HT1080 (cell line): ENCODE results near the gene JPH4. TPM values are rescaled to one million over a fixed set of nuclear protein-coding genes. Genes with fewer than 3 reads are reported as not detected.

Source experiments
- DNase-seq: peaks from one replicate; pipeline ENCODE4 v3.0.0-alpha.2; 2015; ENCODE audit warnings: low read depth
- total RNA-seq: library from RNA; depleted of rRNA; stranded (reverse); fragments of >200 nt; shearing (Covaris generic); gene quantifications from 2 replicates; pipeline ENCODE4 v1.2.3, GENCODE V29; 2014

JPH4 gene
- total RNA-seq, 1 experiment from 2014 or later: 36.3 TPM

DNA sequence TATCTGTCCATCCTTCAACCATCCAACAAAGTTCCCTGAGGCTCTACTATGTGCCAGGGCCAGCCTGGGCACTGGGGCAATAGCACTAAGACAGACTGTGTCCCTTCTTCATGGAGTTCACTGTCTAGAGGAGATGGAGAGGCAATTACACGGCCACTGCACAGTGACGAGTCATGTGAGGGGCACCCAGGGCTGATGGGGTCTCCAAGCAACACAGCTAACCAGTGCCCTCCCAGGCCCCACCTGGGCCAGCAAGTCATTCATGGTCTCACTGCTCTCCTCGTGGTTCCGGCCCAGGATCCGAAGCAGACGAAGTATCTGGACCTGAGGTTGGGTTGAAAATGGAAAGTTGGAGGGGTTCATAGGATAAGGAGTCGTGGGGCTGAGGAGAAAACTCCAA is 13.7 kb downstream of the JPH4 start:
- no peak for DNase-seq

DNA sequence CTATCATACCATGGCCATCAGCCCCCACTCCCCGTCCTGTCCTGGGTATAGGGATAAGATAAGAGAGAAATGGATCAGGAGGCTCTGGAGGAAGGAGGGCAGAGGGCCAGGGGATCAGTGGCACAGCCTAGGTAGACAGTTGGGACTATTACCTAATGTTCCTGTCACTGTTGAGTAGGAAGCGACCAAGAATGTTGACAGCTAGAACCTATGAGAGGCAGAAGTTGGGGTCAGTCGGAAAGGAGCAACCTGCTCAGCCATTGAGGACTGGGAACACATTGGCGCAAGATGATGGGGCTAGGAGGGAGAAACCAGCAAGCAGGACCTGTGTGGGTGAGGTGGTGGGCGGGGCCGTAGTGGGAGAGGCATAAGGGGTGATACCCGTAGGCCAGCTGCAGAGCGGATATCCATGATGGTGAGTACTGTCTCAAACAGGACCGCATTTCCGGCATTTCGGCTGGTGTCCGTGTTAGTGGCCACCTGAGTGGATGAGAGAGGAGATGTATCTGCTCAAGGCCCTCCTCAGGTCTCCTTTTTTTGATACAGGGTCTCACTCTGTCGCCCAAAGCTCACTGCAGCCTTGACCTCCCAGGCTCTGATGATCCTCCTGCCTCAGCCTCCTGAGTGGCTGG is 14.3 kb downstream of the JPH4 start:
- DNase-seq: no peak

DNA sequence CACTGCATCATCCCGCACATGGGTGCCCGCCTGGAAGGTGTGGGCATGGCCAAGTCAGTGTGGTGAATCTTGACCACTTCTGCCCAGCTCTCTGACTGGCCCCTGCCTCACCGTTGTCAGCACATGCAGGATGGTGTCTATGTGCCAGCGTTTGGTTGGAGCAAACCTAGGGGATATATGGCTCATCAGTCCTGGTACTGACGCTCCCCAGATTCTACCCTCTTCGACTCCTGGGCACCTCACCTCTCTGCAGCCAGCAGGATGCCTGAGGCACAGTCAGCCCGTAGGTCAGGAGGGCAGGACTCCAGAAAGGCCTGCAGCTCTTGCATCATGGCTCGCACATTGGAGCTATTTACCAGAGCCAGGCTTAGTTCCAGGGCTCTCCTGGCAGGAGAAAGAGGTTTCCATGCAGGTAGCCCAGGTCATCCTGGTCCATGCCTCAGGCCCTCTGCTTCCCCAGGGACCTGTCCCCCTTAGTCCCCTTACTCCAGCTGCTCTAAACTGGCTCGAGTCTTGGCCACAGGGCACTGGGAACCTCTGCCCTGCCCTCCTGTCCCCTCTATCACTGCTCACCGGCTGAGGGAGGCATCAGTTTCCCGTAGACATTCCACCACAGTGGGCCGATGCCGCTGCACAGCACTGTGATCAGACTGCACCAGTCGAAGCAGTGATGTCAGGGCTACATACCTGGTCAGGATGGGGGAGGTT is 15.0 kb downstream of the JPH4 start:
- no peak for DNase-seq

DNA sequence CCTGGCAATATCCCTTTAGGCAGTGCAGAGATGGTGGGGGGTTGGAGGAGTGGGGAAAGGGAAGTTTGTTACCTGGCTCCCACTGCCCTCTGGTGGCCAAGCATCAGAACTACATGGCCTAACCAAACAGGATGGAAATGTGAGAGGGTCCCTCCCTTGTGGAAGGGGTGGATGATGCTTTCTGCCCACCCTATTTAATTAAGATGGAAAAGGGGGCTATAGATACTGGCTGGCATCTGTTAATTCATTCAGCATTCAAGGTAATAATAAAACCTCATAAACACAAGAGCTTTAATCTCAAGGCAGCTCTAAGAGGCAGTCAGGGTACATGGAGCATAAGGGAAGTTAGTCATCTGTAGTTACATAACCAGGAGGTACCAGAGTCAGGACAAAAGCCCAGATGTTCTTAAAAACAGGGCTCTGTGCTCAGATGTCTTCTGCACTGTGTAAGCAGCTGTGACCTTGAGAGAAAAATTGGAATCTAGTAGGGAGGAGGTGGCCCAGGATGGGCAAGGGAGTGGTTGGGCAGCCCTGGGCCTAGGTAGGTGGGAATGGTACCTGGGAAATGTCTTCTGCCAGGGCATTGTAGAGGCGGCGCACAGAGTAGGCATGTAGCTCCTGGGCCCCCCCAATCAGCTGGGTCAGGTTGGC is 15.6 kb downstream of the JPH4 start:
- peak; percentile 56 for DNase-seq

DNA sequence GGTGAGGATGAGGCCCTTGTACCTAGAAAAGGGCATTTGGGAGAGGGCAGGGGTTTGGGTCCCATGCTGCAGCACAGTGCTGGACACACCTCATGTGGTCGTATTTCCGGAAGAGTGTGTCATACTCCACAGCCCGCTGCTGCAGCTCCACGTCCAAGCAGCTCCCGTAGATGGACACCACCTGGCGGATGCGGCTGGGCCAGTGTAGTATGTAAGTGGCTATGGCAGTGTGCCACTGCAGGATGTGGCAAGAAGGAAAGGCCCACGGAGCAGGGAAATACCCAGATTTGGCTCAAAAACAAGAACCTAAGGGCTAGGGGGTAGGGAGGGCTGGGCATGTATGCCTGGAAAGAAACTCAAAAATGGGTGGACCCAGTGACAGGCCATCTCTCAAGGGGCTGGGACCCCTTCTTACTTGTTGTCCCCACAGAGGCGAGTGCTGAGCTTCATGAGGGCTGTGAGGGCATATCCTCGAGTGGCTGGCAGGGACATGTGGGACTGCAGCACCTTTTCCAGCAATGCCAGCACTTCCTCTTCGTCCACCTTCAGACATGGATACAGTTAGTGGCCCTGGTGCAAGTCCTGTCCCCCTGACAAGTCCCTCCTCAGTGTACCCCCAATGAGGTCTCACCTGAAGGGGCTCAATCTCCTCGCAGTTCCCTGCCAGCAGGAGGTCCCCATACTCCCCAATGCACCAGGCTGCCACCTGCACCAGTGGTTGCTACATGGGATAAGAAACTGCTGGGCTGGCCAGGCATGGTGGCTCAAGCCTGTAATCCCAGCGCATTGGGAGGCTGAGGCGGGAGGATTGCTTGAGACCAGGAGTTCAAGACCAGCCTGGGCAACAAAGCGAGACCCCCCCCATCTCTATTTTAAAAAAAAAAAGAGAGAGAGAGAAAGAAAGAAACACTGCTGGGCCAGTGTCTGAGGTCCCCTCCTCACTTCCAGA is 16.4 kb downstream of the JPH4 start:
- peak; percentile 92 for DNase-seq

DNA sequence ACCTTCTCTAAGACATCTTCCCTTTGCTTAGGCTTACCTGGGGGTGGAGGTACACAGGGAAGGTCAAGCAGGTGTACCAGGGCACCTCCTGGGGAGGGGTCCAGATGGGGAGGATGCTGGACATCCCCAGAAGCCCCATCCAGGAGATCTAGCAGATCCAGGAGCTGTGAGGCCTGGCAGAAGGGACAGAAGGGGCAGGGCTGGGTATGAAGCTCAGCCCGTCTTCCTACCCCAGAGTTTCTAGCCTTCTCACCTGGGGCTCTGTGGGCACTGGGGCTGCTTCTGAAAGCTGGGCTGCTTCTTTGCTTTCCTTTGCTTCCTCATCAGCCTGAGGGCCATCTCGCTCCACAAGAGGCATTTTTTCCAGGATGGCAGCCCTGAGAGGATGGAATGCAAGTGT is 17.3 kb downstream of the JPH4 start:
- DNase-seq: no peak

DNA sequence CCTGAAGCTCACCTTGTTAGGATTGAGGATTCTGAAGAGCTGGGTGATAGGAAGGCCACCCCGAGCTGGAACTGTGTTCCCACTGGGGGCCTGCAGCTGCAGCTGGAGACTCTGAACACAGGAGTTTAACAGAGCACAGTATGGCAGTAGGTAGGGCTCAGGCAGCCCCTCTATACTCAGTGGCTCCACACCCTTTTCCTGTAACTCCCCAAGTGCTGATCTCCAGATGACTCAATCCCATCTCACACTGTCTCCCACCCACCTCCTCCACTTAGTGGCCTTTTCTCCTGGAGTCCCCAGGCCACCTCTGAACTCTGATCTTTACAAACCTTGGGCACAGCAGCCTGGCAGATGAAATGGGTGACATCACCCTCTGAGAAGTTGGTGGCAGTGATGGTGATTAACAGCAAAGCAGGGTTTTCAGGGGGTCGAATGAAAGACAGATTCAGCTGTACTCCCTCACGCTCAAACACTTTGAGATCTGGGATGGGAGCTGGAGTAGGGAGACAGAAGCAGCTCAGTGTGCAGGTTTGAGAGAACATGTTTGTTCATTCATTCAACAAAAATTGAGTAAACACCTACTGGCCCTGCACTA is 18.6 kb downstream of the JPH4 start:
- DNase-seq: no peak

DNA sequence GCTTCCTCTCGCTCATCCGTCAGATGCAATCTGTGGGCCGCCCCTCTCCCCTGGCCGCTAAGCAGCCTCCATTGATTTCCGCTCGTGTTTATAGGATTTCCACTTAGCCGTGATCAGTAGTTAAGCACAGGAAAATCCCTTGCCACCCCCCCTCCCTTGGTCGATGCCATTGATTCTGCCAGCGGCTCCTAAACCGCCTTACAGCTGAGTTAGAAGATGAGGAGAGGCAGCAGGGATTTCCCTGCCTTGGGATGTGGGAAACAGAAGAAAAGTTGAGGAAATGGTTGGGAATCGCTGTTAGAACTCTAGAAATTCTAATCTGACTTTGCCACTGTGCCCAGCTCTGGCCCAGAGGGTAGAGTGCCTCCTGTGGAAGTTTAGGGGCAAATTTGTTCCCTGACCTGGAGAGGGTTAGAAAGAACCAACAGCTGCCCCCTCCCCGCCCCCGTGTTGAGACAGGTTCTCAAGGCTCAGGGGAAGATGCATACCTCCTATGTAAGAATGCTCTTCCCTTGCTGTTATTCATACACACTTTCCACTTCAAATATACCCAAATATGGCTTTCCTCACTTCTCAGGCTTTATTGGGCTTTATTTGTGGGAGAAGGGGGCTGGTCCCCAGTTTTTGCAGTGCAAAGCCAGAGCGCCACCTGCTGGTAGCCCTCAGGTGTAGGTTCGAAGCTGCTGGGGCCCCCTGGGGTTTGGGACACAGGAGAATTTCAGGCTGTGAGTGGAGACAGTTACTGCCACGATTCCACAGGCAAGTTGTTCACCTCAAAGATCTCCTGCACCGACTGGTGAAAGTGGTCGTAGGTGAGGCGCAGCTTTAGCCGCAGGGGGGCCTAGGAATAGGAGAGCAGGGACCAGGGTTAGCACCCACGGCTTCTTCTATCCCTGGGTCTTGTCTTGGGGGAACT is 19.3 kb downstream of the JPH4 start:
- no peak for DNase-seq

DNA sequence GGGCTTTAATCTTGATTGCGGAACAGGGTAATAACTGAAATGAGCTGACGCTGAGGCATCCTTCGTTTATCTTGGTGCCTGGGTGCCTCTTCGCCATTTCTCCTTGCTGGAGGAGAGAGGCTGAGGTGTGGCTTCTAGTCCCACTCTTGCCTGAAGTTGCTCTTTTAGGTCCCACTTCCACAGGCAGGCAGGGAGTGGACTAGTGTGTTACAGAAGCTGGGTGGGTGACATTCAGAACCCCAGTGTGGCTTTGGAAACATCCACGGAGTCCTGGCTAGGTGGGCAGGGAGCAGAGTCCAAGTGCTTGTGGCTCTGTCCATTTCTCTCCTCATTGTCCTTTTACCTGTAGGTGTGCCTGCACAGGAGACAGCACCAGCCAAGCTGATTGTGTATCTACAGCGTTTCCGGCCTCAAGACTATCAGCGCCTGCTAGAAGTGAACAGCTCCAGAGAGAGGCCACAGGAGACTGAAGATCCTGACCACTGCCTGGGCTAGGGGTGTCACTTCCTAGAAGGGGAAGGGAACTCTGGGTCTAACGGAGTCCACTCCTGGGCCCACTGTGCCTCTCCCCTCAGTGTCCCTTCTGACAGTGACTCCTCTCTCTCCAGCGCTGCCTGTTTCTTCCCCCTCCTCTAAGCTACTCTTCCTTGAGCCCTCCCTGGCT is 20.1 kb downstream of the JPH4 start:
- DNase-seq: no peak

DNA sequence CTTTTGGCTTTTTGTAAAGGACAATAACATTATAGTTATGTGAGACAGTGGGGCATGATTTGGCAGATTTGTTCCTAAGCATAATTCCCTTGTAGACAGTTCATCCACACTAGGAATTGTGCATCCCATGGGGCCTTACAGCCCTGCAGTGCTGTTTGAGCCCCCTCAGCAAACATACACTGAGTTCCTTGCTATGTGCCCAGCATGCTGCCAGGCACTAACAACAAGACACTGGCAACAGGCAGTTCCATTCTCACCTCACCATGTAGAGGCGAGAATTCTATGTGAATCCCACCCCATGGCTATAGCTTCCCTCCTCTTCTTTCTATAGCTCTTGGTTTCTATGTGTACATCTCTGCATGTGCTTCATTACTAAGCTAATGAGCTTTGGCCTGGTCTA is 20.6 kb downstream of the JPH4 start:
- DNase-seq: no peak

DNA sequence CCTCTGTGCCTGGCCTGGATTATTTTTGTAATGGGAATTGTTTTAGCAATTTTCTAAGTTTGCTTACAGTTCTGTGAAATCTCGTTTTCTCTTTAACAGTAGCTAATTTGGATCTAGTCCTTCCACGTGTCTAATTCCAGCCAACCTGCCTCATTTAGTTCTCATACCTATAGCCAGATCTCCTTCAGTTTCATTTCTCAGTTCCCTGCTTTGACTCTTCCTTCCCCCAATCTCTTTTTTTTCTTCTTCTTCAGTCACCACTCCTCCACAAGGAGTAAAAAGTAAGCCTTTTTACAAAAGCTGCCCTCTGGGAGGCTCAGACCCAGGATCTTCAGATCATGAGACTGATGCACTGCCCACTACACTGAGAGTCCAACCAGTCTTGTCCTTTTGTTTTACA is 21.1 kb downstream of the JPH4 start:
- no peak for DNase-seq

DNA sequence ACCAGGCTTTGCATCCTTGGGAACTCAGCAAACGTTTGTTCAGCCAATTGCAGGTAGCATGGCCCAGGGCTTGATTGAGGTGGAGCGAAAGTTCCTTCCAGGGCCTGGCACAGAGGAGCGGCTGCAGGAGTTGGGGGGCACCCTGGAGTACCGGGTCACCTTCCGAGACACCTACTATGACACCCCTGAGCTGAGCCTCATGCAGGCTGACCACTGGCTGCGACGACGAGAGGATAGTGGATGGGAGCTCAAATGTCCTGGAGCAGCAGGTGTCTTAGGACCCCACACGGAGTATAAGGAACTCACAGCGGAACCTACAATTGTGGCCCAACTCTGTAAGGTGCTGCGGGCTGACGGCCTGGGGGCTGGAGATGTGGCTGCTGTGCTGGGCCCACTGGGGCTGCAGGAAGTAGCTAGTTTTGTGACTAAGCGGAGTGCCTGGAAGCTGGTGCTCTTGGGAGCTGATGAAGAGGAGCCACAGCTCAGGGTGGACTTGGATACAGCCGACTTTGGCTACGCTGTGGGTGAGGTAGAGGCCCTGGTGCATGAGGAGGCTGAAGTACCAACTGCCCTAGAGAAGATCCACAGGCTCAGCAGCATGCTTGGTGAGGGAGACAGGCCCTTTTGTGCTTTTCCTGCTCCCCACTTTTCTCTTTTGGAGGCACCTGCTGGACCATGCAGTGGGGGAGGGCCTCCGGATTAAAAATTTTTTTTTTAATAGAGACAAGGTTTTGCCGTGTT is 21.7 kb downstream of the JPH4 start:
- no peak for DNase-seq

DNA sequence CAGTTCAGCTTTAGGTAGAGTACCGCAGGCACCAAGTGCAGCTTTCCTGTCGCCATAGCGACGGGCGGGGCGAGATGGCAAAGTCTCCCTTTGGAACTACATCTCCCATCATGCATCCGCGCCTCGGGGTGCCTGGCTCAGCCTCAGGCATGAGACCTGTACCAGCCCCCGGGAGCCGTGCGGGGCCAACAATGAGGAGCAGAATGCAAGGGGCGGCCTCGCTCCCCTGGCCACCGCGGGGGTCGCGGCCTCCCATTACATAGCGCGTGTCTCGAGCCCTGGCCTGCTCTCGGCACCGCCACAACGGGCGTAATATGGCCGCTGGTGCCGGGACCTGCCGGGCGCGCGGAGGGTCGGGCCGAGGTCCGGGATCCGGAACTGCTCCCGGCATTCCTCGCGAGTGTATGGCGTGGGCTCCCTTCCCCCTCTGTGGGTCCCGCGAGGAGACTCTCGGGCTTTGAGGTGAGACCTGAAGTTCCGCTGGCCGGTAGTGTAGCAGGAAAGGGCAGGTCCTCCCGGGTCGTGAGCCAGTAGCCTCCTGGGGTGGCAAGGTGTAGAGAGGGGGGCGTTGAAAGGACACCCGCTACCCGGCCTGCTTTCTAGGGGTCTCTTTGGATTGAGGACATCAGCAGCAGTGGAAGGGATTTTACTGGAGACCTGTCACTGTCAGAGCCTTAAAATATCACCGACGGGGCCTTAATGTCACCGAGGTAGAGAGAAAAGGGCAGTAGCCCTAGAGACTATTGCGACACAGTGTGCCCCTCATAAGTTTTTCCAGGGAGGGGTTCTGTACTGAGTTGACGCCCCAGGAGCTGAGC is 22.5 kb downstream of the JPH4 start, which contains the start of gene THTPA:
Gene THTPA, plus strand, starts transcription at position 390 of the 818 bp plus-strand sequence. CDS start 487 bp downstream, outside the sequence.
- DNase-seq: peak; percentile 88

DNA sequence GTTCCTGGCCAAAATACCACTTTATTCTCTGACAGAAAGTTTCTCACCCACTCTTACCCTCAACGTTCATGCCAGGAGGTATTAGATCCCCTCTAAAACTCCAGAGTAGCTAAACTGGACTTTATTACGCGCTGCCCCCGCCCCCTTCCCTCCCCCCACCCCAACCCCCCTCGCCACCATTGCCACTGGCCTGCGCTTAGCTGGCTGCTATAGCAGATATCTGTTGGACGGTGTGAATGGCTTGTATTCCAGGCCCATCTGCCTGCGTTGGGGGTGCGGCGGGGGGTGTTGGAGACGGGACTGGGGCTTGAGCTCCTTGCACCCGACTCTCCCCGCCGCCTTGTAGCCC is 23.1 kb downstream of the JPH4 start:
- no peak for DNase-seq

DNA sequence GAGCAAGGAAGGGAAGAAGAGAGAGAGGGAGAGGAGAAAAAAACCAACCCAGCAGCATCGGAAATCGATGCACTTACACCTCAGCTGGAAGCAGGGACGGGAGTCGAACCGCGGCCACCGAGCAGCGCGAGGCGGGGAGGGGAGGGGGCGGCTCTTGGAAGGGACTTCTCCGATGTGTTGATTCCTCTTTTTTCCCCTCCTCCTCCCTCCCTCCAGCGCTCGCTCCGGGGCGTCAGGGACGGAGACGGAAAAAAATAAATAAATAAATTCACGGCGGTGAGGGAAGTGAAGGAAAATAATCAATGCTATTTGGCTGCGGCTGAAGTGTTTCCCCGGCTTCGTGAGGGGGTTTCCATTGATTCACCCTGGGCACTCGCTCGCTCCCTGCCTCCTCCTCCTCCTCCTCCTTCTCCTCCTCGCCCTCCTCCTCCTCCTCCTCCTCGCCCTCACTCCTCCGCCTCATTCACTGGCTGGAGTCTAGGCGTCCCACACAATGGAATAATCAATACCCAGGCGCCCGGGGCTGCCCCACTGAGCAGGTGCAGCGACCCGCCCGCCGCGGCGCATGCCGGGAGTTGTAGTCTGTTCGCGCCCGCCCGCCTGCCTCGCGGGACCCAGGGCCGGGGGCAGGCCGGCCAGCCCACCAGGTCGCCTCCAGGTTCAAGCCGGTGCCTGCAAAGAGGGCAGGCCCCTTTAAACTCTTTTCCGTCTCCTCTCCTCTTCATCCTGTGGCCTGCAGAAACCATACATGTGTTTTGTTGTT is 27.1 kb downstream of the JPH4 start, which contains the start of gene ZFHX2:
Gene ZFHX2, minus strand, starts transcription at position 500 of the 763 bp plus-strand sequence. CDS start 16,440 bp downstream, outside the sequence.
- DNase-seq: peak; percentile 86

DNA sequence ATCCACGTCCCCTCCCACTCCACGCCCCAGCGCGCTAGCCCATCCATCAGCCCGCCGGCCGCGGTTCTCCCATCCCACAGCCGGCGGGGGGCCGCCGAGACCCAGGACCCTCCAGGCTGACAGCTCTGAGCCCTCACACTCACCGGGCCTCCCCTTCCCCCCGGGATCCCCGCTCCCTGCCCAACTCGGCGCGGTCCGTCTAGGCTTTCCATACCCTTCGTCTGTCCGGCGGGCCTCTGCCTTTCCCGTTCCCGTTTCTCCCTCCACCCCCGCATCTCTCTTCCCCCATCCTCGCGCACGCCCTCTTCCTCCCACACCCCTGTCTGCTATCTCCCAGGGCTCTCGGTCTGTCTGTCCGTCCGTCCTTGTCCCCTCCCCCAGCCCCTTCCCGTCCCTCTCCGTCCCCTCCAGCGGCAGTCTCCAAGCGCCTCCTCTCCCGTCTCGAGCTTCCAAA is 27.8 kb downstream of the JPH4 start:
- DNase-seq: no peak
